Kidney epithelial cell (primary cell): Measurements from ENCODE around the gene PRICKLE4. TPM values are rescaled to one million over a fixed set of nuclear protein-coding genes. Genes with fewer than 3 reads are reported as not detected.

ENCODE experiments used
- DNase-seq: peaks from one replicate; pipeline ENCODE4 v3.0.0-alpha.2; 2010; ENCODE audit warnings: low read depth
- H3K27me3 ChIP-seq: 2 replicates; pipeline ENCODE4 v1.6.0; 2011; ENCODE audit warnings: low read length; ENCODE audit not compliant: control insufficient read depth, insufficient read depth
- H3K36me3 ChIP-seq: 2 replicates; pipeline ENCODE4 v1.5.1; 2011; ENCODE audit warnings: low read length; ENCODE audit not compliant: control insufficient read depth, insufficient read depth
- H3K4me3 ChIP-seq: 2 replicates; pipeline ENCODE4 v1.5.1; 2011; ENCODE audit warnings: low read depth, mild to moderate bottlenecking, control low read depth, low read length
- total RNA-seq: library from RNA; depleted of rRNA; stranded (reverse); fragments of >200 nt; gene quantifications from 2 replicates; pipeline ENCODE4 v1.2.3, GENCODE V29; 2015
- TF ChIP-seq, protein P1 (sequence below): IDR thresholded peaks from 2 replicates; pipeline ENCODE4 v1.5.1; 2011; ENCODE audit warnings: mild to moderate bottlenecking, moderate library complexity, low read length, control low read depth, inconsistent platforms; ENCODE audit not compliant: insufficient read depth, poor library complexity, severe bottlenecking

PRICKLE4 gene
- total RNA-seq, 1 donor from 2014 or later, result not detected

DNA sequence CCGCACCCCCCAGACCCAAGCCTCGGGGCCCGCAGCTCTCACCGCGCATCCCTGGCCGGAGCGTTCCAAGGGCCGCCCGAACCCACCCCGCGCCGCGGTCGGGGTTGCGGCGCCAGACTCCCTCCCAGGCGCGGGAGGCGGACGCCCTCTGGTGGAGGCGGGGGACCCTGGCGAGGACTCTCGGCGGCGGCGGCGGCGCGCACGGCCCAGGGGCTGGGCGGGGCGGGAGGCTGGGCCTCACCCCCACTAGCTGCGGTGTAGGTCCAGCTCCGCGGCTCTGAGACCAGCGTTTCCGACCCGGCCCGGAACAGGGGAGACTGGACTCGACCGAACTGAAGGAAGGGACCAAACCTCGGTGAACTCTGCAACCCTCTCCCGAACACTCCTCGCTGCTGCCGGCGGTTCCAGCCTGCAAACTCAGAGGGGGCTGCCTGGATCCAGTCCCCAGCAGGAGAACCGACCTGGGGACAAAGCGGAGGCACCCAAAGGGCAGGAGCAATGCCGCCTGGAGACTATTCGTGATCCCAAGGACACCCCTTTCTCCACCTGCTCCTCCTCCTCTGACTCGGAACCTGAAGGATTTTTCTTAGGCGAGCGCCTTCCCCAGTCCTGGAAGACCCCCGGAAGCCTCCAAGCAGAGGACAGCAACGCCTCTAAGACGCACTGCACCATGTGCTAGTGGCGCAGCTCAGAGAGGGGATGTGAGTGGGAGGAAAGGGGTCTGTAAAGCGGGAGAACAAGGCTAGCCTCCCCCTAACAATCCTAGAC is 6.1 kb downstream of the PRICKLE4 start:
- H3K36me3 ChIP-seq, result no peaks in the 10 kb centered on the region
- TF ChIP-seq, protein P1, sequence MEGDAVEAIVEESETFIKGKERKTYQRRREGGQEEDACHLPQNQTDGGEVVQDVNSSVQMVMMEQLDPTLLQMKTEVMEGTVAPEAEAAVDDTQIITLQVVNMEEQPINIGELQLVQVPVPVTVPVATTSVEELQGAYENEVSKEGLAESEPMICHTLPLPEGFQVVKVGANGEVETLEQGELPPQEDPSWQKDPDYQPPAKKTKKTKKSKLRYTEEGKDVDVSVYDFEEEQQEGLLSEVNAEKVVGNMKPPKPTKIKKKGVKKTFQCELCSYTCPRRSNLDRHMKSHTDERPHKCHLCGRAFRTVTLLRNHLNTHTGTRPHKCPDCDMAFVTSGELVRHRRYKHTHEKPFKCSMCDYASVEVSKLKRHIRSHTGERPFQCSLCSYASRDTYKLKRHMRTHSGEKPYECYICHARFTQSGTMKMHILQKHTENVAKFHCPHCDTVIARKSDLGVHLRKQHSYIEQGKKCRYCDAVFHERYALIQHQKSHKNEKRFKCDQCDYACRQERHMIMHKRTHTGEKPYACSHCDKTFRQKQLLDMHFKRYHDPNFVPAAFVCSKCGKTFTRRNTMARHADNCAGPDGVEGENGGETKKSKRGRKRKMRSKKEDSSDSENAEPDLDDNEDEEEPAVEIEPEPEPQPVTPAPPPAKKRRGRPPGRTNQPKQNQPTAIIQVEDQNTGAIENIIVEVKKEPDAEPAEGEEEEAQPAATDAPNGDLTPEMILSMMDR, result peak; percentile 22
- no peak for DNase-seq
- H3K27me3 ChIP-seq, result no peaks in the 10 kb centered on the region
- peak overlapping the region; percentile 74 for H3K4me3 ChIP-seq

DNA sequence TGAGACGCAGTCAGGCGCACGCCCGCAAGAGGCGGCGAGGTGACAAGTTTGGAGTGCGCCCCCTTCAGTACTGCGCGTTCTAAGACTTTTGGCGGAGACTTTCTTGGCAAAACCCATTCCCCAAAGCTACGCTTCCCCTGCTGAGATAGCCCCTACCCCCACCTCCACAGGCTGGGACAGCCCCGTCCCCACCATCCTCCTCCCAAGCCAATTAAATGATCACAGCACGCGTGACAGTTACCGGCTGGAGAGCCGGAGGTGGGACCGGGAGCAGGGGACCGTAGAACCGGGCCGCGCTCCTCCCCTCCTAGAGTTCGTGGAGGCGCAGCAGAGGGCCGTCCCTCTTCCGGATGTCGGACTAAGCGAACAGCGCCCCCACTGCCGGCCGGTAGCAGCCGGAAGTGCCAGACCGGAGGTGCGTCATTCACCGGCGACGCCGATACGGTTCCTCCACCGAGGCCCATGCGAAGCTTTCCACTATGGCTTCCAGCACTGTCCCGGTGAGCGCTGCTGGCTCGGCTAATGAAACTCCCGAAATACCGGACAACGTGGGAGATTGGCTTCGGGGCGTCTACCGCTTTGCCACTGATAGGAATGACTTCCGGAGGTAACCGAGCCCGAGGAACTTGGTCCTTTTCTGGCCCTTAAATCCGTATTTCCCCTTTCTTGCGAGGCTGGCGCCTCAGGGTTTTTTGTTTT is 6.8 kb downstream of the PRICKLE4 start, which contains the start of gene TOMM6:
Gene TOMM6, plus strand, starts transcription at position 476 of the 699 bp plus-strand sequence. Its CDS starts 4 bp downstream, at position 480.
- TF ChIP-seq, protein P1, result peak; percentile 80
- Histone ChIP-seq H3K27me3 (no peaks in the 10 kb centered on the region), H3K4me3 (peak within 1 kb of the TSS; percentile 74), H3K36me3 (no peaks in the 10 kb centered on the region)
- peak; percentile 71 for DNase-seq

DNA sequence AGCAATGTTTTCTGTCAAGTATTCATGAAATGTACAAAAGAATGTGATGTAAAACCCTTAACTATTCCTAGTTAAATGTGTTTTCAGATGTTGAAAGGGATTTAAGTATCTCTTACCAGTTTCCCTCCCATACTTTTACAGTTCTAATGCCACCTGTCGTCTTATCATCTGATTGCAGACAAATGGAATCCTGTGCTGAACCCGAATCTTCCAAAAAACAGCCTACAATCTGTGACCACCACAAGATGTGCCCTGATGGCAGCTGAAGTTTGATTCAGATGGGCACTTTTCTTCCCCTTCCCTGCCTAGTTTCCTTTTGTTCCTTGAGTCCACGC is 8.8 kb downstream of the PRICKLE4 start:
- Histone ChIP-seq H3K4me3 (no peak overlapping the region), H3K27me3 (no peaks in the 10 kb centered on the region), H3K36me3 (no peaks in the 10 kb centered on the region)
- DNase-seq, result no peak
- TF ChIP-seq, protein P1, result no peak

DNA sequence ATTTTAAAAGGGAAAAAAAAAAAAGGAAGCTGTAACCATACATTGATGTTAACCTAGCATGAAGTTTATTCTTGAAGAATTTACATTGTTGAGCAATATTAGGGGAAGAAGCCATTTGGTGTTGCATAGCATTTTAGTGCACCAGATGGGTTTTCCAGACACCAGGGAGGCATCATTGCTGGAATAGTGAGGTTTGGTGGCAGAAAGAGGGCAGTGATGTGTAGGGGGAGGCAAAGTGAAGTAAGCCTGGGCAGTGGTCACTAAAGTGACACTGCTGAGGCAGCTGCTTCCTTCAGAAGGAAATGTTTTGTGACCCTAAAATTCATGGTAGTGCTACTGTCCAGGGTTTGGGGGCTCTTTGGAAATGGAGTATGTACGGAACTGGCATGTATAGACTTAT is 9.5 kb downstream of the PRICKLE4 start:
- no peaks in the 10 kb centered on the region for H3K36me3 ChIP-seq
- TF ChIP-seq, protein P1, result no peak
- H3K27me3 ChIP-seq, result no peaks in the 10 kb centered on the region

DNA sequence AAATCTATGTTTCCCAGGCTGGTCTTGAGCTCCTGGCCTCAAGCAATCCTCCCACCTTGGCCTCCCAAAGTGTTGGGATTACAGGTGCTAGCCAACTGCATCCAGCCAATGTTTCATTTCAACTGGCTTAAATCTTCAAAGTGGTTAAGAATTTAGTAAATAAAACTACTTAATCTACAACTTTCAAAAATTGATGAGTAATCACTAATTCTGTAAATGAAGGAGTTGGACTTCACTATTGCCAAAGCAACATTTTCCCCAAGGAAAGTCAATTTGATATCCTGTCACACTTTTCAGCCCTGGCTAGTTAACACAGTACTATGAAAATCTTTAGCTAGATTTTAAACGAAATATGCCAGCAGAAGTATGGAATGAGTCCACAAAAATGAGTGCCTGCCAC is 10.7 kb downstream of the PRICKLE4 start:
- DNase-seq, result no peak

More for the DNA sequence above, 9.5 kb downstream of the PRICKLE4 start:
- no peak overlapping the region for H3K4me3 ChIP-seq
- DNase-seq, result no peak

More for the DNA sequence above, 10.7 kb downstream of the PRICKLE4 start:
- Histone ChIP-seq H3K36me3 (no peaks in the 10 kb centered on the region), H3K27me3 (no peaks in the 10 kb centered on the region), H3K4me3 (no peak overlapping the region)
- TF ChIP-seq, protein P1, result no peak
